ENCODE results near the gene HOXA4. TPM values are rescaled to one million over a fixed set of nuclear protein-coding genes. Genes with fewer than 3 reads are reported as not detected.
A peak's percentile ranks its signal among the peaks of the same experiment; 100 is the strongest.

HOXA4 gene
- total and polyA plus RNA-seq, 10 donors, result 2.1 to 10.8 (median 4.3) TPM

- Histone ChIP-seq H3K27ac (peak overlapping the region in 5 of 8 donors; percentile 70 to 82 (median 78)), H3K4me1 (peaks cover 13 to 92% (median 65%) of the 10 kb centered on the region in 6 donors), H3K4me3 (peak overlapping the region in 7 of 8 donors; percentile 16 to 67 (median 37)), H3K36me3 (no peaks in the 10 kb centered on the region), H3K27me3 (replicated peaks in 1 of 7) (peaks cover 22 to 100% (median 99%) of the 10 kb centered on the region in 7 donors), H3K9me3 (peaks cover 0 to 4% (median 0%) of the 10 kb centered on the region in 8 donors)
- DNase-seq, result peak; percentile 70
- WGBS, 5 donors, result 9 to 14% (median 11%) methylated on average over 19 to 30 of the region's 30 CpGs
- no peak for TF ChIP-seq POLR2A (IDR thresholded peaks at IDR 0.05)
- no peak for TF ChIP-seq POLR2AphosphoS5 (IDR thresholded peaks at IDR 0.05)
- no peak for TF ChIP-seq CTCF (IDR thresholded peaks at IDR 0.05 in 8 of 11, conservative IDR thresholded peaks at IDR 0.05 in 3 of 11)
- intact Hi-C loops (cut with DNase I; ENCODE audit: low total_unique reads), result no loop called here
These were observed 26.6 kb upstream of the HOXA4 start for GRCh38 chr7:27156916-27157701.

- Histone ChIP-seq H3K9me3 (peaks cover 0 to 4% (median 0%) of the 10 kb centered on the region in 8 donors), H3K27ac (peak within 1 kb of the TSS in 7 of 8 donors; percentile 47 to 82 (median 78)), H3K36me3 (no peaks in the 10 kb centered on the region), H3K4me1 (peaks cover 14 to 92% (median 68%) of the 10 kb centered on the region in 6 donors), H3K4me3 (peak within 1 kb of the TSS in 7 of 8 donors; percentile 24 to 67 (median 37)), H3K27me3 (replicated peaks in 1 of 7) (peaks cover 24 to 100% (median 99%) of the 10 kb centered on the region in 7 donors)
- no peak for TF ChIP-seq POLR2A (IDR thresholded peaks at IDR 0.05)
- TF ChIP-seq POLR2AphosphoS5 (IDR thresholded peaks at IDR 0.05), result peak; percentile 35 to 72 (median 62)
- TF ChIP-seq CTCF (IDR thresholded peaks at IDR 0.05 in 8 of 11, conservative IDR thresholded peaks at IDR 0.05 in 3 of 11), result no peak
- WGBS, 5 donors, result 1 to 3% (median 2%) methylated on average over 20 to 33 of the region's 33 CpGs
- peak; percentile 74 for DNase-seq
- intact Hi-C loops (cut with DNase I; ENCODE audit: low total_unique reads), result no loop called here
These were observed 25.9 kb upstream of the HOXA4 start, which contains the start of gene HOXA7 for GRCh38 chr7:27156508-27156898. Gene HOXA7, minus strand, starts transcription at chr7:27156675. Its CDS starts 130 bp downstream, at chr7:27156545.

- 1 to 13% (median 3%) methylated on average over 35 to 63 of the region's 63 CpGs for WGBS, 5 donors
- H3K4me3 ChIP-seq, result peak overlapping the region in 7 of 8 donors; percentile 24 to 67 (median 37)
- intact Hi-C loops (cut with DNase I; ENCODE audit: low total_unique reads), result no loop called here
- no peaks in the 10 kb centered on the region for H3K36me3 ChIP-seq
- peak; percentile 78 for DNase-seq
- peak overlapping the region in 7 of 8 donors; percentile 47 to 82 (median 78) for H3K27ac ChIP-seq
- peaks cover 16 to 92% (median 68%) of the 10 kb centered on the region in 6 donors for H3K4me1 ChIP-seq
- peaks cover 0 to 4% (median 0%) of the 10 kb centered on the region in 8 donors for H3K9me3 ChIP-seq
- TF ChIP-seq POLR2A (IDR thresholded peaks at IDR 0.05) (no peak), POLR2AphosphoS5 (IDR thresholded peaks at IDR 0.05) (peak in 2 of 3 donors; percentile 62 to 67)
- H3K27me3 ChIP-seq (replicated peaks in 1 of 7), result peaks cover 26 to 100% (median 99%) of the 10 kb centered on the region in 7 donors
These were observed 25.4 kb upstream of the HOXA4 start for GRCh38 chr7:27155816-27156507.

GRCh38 chr7:27154901-27155815, 24.6 kb upstream of the HOXA4 start:
- H3K4me3 ChIP-seq, result peak overlapping the region in 4 of 8 donors; percentile 34 to 67 (median 42)
- H3K27me3 ChIP-seq (replicated peaks in 1 of 7), result peaks cover 26 to 100% (median 100%) of the 10 kb centered on the region in 7 donors
- TF ChIP-seq POLR2AphosphoS5 (IDR thresholded peaks at IDR 0.05) (peak in 2 of 3 donors; percentile 40 to 41), POLR2A (IDR thresholded peaks at IDR 0.05) (no peak)
- peak overlapping the region in 7 of 8 donors; percentile 47 to 82 (median 78) for H3K27ac ChIP-seq
- intact Hi-C loops (cut with DNase I; ENCODE audit: low total_unique reads), result no loop called here
- H3K36me3 ChIP-seq, result no peaks in the 10 kb centered on the region
- WGBS, 5 donors, result 5 to 15% (median 7%) methylated on average over 27 to 48 of the region's 48 CpGs
- DNase-seq, result peak; percentile 74
- peaks cover 0 to 4% (median 0%) of the 10 kb centered on the region in 8 donors for H3K9me3 ChIP-seq
- peaks cover 18 to 92% (median 68%) of the 10 kb centered on the region in 6 donors for H3K4me1 ChIP-seq

Data from spleen (tissue), 11 donors.